ENCODE data around the gene DACH1.

DNA sequence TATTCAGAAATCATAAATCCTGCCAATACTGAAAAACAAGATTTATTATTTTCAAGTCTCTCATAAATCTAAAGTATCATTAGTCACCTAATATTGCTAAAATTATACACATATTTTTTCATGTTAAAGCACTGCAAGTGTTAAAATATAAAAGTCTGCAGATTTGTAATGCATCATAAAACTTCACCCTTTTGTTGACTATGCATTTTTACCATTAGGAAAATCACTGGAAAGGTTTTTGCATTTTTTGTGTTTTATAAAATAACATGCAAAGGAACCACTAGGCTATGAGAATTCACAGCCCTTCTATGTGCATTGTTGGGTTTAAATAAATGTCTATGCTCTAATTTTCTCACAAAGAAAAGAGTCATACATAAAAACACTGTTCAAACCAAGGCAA lies 407.3 kb downstream of the DACH1 start:
- no peak for TF ChIP-seq CTCF (conservative IDR thresholded peaks at IDR 0.05)
- no peak for TF ChIP-seq ZFX (IDR thresholded peaks at IDR 0.05)
